Rectal smooth muscle tissue (tissue), 1 donor: ENCODE data around the gene PFKL.

Source experiments
- H3K27ac ChIP-seq: one replicate; pipeline ENCODE4 v1.7.0; 2013; ENCODE audit warnings: low read depth, low read length, inconsistent platforms
- H3K27me3 ChIP-seq: one replicate; pipeline ENCODE4 v1.7.0; 2013; ENCODE audit warnings: low read length; ENCODE audit not compliant: control insufficient read depth, insufficient read depth
- H3K36me3 ChIP-seq: one replicate; pipeline ENCODE4 v1.7.0; 2013; ENCODE audit warnings: low read length; ENCODE audit not compliant: control insufficient read depth, insufficient read depth
- H3K4me1 ChIP-seq: one replicate; pipeline ENCODE4 v1.7.0; 2013; ENCODE audit warnings: low read length; ENCODE audit not compliant: control insufficient read depth, insufficient read depth
- H3K4me3 ChIP-seq: one replicate; pipeline ENCODE4 v1.7.0; 2013; ENCODE audit warnings: low read length
- H3K9ac ChIP-seq: one replicate; pipeline ENCODE4 v1.7.0; 2013; ENCODE audit warnings: low read length

The PFKL gene

GRCh38 chr21:44314128-44314527 is 14.3 kb downstream of the PFKL start:
- H3K9ac ChIP-seq = no peak overlapping the region
- no peaks in the 10 kb centered on the region for H3K4me1 ChIP-seq
- no peak overlapping the region for H3K27ac ChIP-seq
- H3K4me3 ChIP-seq = no peak overlapping the region
- H3K27me3 ChIP-seq = no peaks in the 10 kb centered on the region
- H3K36me3 ChIP-seq = peaks cover 43% of the 10 kb centered on the region

- Histone ChIP-seq H3K27ac (no peak overlapping the region), H3K36me3 (peaks cover 44% of the 10 kb centered on the region), H3K9ac (no peak overlapping the region)
Measured at GRCh38 chr21:44314561-44314960, 14.7 kb downstream of the PFKL start.

GRCh38 chr21:44315691-44316203 is 15.9 kb downstream of the PFKL start:
- H3K4me1 ChIP-seq = no peaks in the 10 kb centered on the region

More at GRCh38 chr21:44314561-44314960, 14.7 kb downstream of the PFKL start:
- Histone ChIP-seq H3K27me3 (no peaks in the 10 kb centered on the region), H3K4me3 (no peak overlapping the region), H3K4me1 (no peaks in the 10 kb centered on the region)

GRCh38 chr21:44316277-44316900 is 16.5 kb downstream of the PFKL start:
- H3K27me3 ChIP-seq = no peaks in the 10 kb centered on the region
- H3K4me1 ChIP-seq = no peaks in the 10 kb centered on the region
- H3K36me3 ChIP-seq = peaks cover 36% of the 10 kb centered on the region
- no peak overlapping the region for H3K4me3 ChIP-seq
- H3K27ac ChIP-seq = no peak overlapping the region
- H3K9ac ChIP-seq = no peak overlapping the region

More at GRCh38 chr21:44315691-44316203, 15.9 kb downstream of the PFKL start:
- Histone ChIP-seq H3K27ac (no peak overlapping the region), H3K36me3 (peaks cover 41% of the 10 kb centered on the region), H3K4me3 (no peak overlapping the region), H3K27me3 (no peaks in the 10 kb centered on the region), H3K9ac (no peak overlapping the region)

- Histone ChIP-seq H3K9ac (no peak overlapping the region), H3K4me3 (no peak overlapping the region), H3K27me3 (no peaks in the 10 kb centered on the region), H3K4me1 (no peaks in the 10 kb centered on the region), H3K36me3 (peaks cover 32% of the 10 kb centered on the region), H3K27ac (no peak overlapping the region)
Measured at GRCh38 chr21:44317241-44317782, 17.5 kb downstream of the PFKL start.

GRCh38 chr21:44317871-44318270 is 18.0 kb downstream of the PFKL start:
- H3K27me3 ChIP-seq = no peaks in the 10 kb centered on the region
- peaks cover 30% of the 10 kb centered on the region for H3K36me3 ChIP-seq
- no peaks in the 10 kb centered on the region for H3K4me1 ChIP-seq
- H3K9ac ChIP-seq = no peak overlapping the region
- H3K4me3 ChIP-seq = no peak overlapping the region
- H3K27ac ChIP-seq = no peak overlapping the region

- no peak overlapping the region for H3K27ac ChIP-seq
- H3K9ac ChIP-seq = no peak overlapping the region
- H3K27me3 ChIP-seq = no peaks in the 10 kb centered on the region
- peaks cover 31% of the 10 kb centered on the region for H3K36me3 ChIP-seq
- H3K4me3 ChIP-seq = no peak overlapping the region
- H3K4me1 ChIP-seq = no peaks in the 10 kb centered on the region
Measured at GRCh38 chr21:44318489-44319285, 18.8 kb downstream of the PFKL start.

- Histone ChIP-seq H3K9ac (no peak overlapping the region), H3K36me3 (peaks cover 31% of the 10 kb centered on the region), H3K27me3 (no peaks in the 10 kb centered on the region), H3K4me1 (no peaks in the 10 kb centered on the region), H3K4me3 (no peak overlapping the region), H3K27ac (no peak overlapping the region)
Measured at GRCh38 chr21:44319407-44320065, 19.7 kb downstream of the PFKL start.

GRCh38 chr21:44320847-44321246 is 21.0 kb downstream of the PFKL start:
- Histone ChIP-seq H3K36me3 (peaks cover 31% of the 10 kb centered on the region), H3K27ac (no peak overlapping the region), H3K27me3 (no peaks in the 10 kb centered on the region), H3K4me1 (no peaks in the 10 kb centered on the region), H3K9ac (no peak overlapping the region), H3K4me3 (no peak overlapping the region)

- no peak overlapping the region for H3K4me3 ChIP-seq
- no peaks in the 10 kb centered on the region for H3K4me1 ChIP-seq
- peaks cover 25% of the 10 kb centered on the region for H3K36me3 ChIP-seq
- H3K9ac ChIP-seq = no peak overlapping the region
- no peak overlapping the region for H3K27ac ChIP-seq
- no peaks in the 10 kb centered on the region for H3K27me3 ChIP-seq
Measured at GRCh38 chr21:44321846-44322450, 22.1 kb downstream of the PFKL start.

GRCh38 chr21:44322621-44323325 is 22.9 kb downstream of the PFKL start:
- no peaks in the 10 kb centered on the region for H3K27me3 ChIP-seq
- H3K9ac ChIP-seq = no peak overlapping the region
- H3K27ac ChIP-seq = no peak overlapping the region
- H3K4me3 ChIP-seq = no peak overlapping the region
- H3K4me1 ChIP-seq = no peaks in the 10 kb centered on the region
- peaks cover 21% of the 10 kb centered on the region for H3K36me3 ChIP-seq
